HCT116 (cell line): Measurements from ENCODE around the gene LMNA.
"Not testable (repeated sequence)": the region's sequence is repeated elsewhere in the genome, so short reads cannot be mapped to it uniquely, and the experiment has no call there.

Experiments
- EZH2phosphoT487 ChIP-seq: fragments of 200-600 bp; IDR thresholded peaks from 2 replicates; pipeline ENCODE4 v1.6.1; 2018; ENCODE audit warnings: antibody characterized with exemption, borderline replicate concordance
- POLR2A ChIP-seq: IDR thresholded peaks from 2 replicates; pipeline ENCODE4 v1.7.0; 2011; ENCODE audit warnings: borderline replicate concordance; ENCODE audit not compliant: insufficient read depth, insufficient read length; ENCODE audit errors: extremely low read depth
- SIN3A ChIP-seq: IDR thresholded peaks from 2 replicates; pipeline ENCODE4 v1.6.1; 2012; ENCODE audit warnings: low read depth
- SP1 ChIP-seq: IDR thresholded peaks from 2 replicates; pipeline ENCODE4 v1.6.1; 2012; ENCODE audit warnings: low read depth
- TF ChIP-seq, protein P1 (sequence below): IDR thresholded peaks from 2 replicates; pipeline ENCODE4 v1.6.1; 2012; ENCODE audit warnings: low read depth
- TF ChIP-seq, protein P2 (sequence below), 3 experiments: fragments of 200-600 bp in 1 of 3; sonication (generic) in 1 of 3; IDR thresholded peaks in 2 of 3; conservative IDR thresholded peaks in 1 of 3; 2 replicates each; pipeline ENCODE4 v1.5.1; 2012 to 2017; ENCODE audit warnings: low read depth in 2 of 3, low read length in 2 of 3, antibody characterized with exemption in 1 of 3, borderline replicate concordance in 1 of 3, control low read depth in 1 of 3, mild to moderate bottlenecking in 1 of 3, mixed read lengths in 1 of 3, mixed run types in 1 of 3, moderate library complexity in 1 of 3; ENCODE audit not compliant: insufficient read depth in 1 of 3

DNA sequence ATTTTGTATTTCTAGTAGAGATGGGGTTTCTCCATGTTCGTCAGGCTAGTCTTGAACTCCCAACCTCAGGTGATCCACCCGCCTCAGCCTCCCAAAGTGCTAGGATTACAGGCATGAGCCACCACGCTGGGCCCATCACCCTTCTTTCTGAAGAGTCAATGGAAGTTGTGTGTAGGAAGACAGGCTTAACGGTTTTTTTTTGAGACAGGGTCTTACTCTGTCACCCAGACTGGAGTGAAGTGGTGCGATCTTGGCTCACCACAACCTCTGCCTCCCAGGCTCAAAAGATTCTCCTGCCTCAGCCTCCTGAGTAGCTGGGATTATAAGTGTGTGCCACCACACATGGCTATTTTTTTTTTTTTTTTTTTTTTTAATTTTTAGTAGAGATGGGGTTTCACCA, 2.2 kb downstream of the LMNA start:
- TF ChIP-seq EZH2phosphoT487, POLR2A, SIN3A, SP1: not testable (repeated sequence)
- TF ChIP-seq, protein P1, sequence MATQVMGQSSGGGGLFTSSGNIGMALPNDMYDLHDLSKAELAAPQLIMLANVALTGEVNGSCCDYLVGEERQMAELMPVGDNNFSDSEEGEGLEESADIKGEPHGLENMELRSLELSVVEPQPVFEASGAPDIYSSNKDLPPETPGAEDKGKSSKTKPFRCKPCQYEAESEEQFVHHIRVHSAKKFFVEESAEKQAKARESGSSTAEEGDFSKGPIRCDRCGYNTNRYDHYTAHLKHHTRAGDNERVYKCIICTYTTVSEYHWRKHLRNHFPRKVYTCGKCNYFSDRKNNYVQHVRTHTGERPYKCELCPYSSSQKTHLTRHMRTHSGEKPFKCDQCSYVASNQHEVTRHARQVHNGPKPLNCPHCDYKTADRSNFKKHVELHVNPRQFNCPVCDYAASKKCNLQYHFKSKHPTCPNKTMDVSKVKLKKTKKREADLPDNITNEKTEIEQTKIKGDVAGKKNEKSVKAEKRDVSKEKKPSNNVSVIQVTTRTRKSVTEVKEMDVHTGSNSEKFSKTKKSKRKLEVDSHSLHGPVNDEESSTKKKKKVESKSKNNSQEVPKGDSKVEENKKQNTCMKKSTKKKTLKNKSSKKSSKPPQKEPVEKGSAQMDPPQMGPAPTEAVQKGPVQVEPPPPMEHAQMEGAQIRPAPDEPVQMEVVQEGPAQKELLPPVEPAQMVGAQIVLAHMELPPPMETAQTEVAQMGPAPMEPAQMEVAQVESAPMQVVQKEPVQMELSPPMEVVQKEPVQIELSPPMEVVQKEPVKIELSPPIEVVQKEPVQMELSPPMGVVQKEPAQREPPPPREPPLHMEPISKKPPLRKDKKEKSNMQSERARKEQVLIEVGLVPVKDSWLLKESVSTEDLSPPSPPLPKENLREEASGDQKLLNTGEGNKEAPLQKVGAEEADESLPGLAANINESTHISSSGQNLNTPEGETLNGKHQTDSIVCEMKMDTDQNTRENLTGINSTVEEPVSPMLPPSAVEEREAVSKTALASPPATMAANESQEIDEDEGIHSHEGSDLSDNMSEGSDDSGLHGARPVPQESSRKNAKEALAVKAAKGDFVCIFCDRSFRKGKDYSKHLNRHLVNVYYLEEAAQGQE: not testable (repeated sequence)
- TF ChIP-seq, protein P2, sequence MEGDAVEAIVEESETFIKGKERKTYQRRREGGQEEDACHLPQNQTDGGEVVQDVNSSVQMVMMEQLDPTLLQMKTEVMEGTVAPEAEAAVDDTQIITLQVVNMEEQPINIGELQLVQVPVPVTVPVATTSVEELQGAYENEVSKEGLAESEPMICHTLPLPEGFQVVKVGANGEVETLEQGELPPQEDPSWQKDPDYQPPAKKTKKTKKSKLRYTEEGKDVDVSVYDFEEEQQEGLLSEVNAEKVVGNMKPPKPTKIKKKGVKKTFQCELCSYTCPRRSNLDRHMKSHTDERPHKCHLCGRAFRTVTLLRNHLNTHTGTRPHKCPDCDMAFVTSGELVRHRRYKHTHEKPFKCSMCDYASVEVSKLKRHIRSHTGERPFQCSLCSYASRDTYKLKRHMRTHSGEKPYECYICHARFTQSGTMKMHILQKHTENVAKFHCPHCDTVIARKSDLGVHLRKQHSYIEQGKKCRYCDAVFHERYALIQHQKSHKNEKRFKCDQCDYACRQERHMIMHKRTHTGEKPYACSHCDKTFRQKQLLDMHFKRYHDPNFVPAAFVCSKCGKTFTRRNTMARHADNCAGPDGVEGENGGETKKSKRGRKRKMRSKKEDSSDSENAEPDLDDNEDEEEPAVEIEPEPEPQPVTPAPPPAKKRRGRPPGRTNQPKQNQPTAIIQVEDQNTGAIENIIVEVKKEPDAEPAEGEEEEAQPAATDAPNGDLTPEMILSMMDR (IDR thresholded peaks at IDR 0.05 in 2 of 3, conservative IDR thresholded peaks at IDR 0.05 in 1 of 3; ENCODE audit: borderline replicate concordance in 1 of 3, insufficient read depth in 1 of 3, low read depth in 2 of 3, low read length in 2 of 3): not testable (repeated sequence)
